ENCODE results near the gene PHF2. TPM values are rescaled to one million over a fixed set of nuclear protein-coding genes. Genes with fewer than 3 reads are reported as not detected.
A peak's percentile ranks its signal among the peaks of the same experiment; 100 is the strongest.

The PHF2 gene
- total RNA-seq, 1 donor from 2014 or later, result 22.9 TPM

DNA sequence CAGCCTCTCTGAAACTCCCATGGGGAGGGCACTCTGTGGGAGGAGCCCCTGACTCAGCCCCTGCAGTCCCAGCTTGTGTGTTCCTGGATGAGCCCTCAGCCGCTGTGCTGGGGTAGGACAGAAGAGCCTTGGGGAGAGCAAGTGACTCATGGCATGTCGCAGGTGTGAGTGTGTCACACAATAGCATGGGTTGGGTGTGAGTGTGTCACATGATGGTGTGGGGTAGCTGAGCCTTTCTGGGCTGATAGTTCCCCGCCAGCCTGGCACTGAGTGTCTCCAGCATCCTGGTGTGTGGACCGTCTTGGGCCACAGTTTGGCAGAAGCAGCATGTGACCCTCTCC, 83.4 kb downstream of the PHF2 start:
- peaks cover 3% of the 10 kb centered on the region for H3K9me3 Mint-ChIP-seq (ENCODE audit: unreplicated experiment)
- H3K4me1 Mint-ChIP-seq (ENCODE audit: low read depth, unreplicated experiment), result no peaks in the 10 kb centered on the region
- H3K27me3 Mint-ChIP-seq (ENCODE audit: unreplicated experiment), result no peaks in the 10 kb centered on the region
- no peak overlapping the region for H3K4me3 Mint-ChIP-seq (ENCODE audit: unreplicated experiment)
- H3K27ac Mint-ChIP-seq (ENCODE audit: unreplicated experiment), result no peak overlapping the region
- no peaks in the 10 kb centered on the region for H3K36me3 Mint-ChIP-seq (ENCODE audit: unreplicated experiment)
- DNase-seq, result no peak
- TF ChIP-seq, protein P1, sequence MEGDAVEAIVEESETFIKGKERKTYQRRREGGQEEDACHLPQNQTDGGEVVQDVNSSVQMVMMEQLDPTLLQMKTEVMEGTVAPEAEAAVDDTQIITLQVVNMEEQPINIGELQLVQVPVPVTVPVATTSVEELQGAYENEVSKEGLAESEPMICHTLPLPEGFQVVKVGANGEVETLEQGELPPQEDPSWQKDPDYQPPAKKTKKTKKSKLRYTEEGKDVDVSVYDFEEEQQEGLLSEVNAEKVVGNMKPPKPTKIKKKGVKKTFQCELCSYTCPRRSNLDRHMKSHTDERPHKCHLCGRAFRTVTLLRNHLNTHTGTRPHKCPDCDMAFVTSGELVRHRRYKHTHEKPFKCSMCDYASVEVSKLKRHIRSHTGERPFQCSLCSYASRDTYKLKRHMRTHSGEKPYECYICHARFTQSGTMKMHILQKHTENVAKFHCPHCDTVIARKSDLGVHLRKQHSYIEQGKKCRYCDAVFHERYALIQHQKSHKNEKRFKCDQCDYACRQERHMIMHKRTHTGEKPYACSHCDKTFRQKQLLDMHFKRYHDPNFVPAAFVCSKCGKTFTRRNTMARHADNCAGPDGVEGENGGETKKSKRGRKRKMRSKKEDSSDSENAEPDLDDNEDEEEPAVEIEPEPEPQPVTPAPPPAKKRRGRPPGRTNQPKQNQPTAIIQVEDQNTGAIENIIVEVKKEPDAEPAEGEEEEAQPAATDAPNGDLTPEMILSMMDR (IDR thresholded peaks at IDR 0.05; ENCODE audit: partially characterized antibody, unreplicated experiment), result no peak

DNA sequence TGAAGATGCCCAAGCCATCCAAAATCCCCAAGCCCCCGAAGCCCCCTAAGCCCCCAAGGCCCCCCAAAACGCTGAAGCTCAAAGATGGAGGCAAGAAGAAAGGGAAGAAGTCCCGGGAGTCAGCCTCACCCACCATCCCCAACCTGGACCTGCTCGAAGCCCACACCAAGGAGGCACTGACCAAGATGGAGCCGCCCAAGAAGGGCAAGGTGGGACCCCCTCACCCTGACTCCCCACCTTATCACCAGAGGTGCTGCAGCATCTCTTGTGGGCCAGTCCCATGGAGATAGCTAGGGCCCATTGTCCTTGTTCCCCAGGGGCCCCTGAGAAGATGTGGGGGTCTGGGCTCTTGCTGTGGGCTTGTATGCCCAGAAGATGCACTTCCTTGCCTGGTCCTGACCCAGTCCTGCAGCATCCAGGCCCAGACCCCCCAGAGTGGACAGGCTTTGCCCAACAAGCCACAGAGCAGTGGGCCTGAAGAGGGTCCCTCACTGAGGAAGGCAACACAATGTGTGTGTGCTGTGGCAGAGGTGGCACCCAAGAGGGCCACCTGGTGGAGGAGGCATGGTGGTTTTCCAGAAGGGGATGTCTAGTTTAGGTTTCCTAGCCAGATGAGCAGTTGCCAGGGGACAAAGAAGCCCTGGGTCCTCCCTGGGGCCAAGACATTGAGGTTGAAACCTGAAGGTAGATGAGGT, 84.1 kb downstream of the PHF2 start:
- Mint-ChIP-seq H3K27ac (ENCODE audit: unreplicated experiment) (no peak overlapping the region), H3K4me3 (ENCODE audit: unreplicated experiment) (no peak overlapping the region), H3K4me1 (ENCODE audit: low read depth, unreplicated experiment) (no peaks in the 10 kb centered on the region), H3K36me3 (ENCODE audit: unreplicated experiment) (no peaks in the 10 kb centered on the region), H3K27me3 (ENCODE audit: unreplicated experiment) (no peaks in the 10 kb centered on the region), H3K9me3 (ENCODE audit: unreplicated experiment) (peaks cover 3% of the 10 kb centered on the region)
- no peak for DNase-seq
- TF ChIP-seq, protein P1 (IDR thresholded peaks at IDR 0.05; ENCODE audit: partially characterized antibody, unreplicated experiment), result no peak

DNA sequence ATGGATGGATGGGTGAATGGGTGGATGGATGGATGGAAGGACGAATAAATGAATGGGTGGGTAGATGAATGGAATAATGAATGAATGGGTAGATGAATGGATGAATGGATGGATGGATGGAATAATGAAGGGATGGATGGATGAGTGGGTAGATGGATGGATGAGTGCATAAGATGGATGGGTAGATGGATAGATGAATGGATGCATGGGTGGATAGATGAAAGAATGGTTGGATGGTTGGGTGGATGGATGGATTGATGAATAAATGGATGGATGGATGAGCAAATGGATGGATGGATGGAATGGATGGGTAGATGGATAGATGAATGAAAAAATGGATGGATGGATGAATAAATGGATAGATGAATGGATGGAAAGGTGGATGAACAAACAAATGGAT, 85.2 kb downstream of the PHF2 start:
- Mint-ChIP-seq H3K36me3 (ENCODE audit: unreplicated experiment) (no peaks in the 10 kb centered on the region), H3K4me3 (ENCODE audit: unreplicated experiment) (no peak overlapping the region), H3K9me3 (ENCODE audit: unreplicated experiment) (peaks cover 3% of the 10 kb centered on the region), H3K27ac (ENCODE audit: unreplicated experiment) (no peak overlapping the region), H3K4me1 (ENCODE audit: low read depth, unreplicated experiment) (peaks cover 3% of the 10 kb centered on the region), H3K27me3 (ENCODE audit: unreplicated experiment) (no peaks in the 10 kb centered on the region)
- no peak for DNase-seq
- TF ChIP-seq, protein P1 (IDR thresholded peaks at IDR 0.05; ENCODE audit: partially characterized antibody, unreplicated experiment), result no peak

DNA sequence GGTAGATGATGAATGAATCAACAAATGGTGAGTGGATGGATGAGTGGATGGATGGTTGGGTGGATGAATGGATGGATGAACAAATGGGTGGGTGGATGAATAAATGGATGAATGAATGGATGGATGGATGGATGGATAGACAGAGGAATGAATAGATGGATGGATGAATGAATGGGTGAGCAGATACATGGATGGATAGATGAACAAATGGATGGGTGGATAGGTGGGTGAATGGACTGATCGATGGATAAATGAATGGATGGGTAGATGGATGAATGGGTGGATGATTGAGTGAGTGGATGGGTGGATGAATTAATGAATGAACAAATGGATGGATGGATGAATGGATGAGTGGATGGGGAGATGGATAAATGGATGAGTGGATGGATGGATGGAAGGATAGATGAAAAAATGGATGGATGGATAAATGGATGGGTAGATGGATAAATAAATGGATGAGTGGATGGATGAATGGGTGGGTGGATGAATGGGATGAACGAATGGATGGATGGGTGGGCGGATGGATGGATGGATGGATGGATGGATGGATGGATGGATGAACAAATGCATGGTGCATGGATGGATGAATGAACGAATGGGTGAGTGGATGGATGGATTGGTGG, 85.7 kb downstream of the PHF2 start:
- Mint-ChIP-seq H3K27me3 (ENCODE audit: unreplicated experiment) (no peaks in the 10 kb centered on the region), H3K27ac (ENCODE audit: unreplicated experiment) (no peak overlapping the region), H3K9me3 (ENCODE audit: unreplicated experiment) (peaks cover 3% of the 10 kb centered on the region), H3K4me3 (ENCODE audit: unreplicated experiment) (no peak overlapping the region), H3K4me1 (ENCODE audit: low read depth, unreplicated experiment) (peaks cover 3% of the 10 kb centered on the region), H3K36me3 (ENCODE audit: unreplicated experiment) (no peaks in the 10 kb centered on the region)
- no peak for DNase-seq
- TF ChIP-seq, protein P1 (IDR thresholded peaks at IDR 0.05; ENCODE audit: partially characterized antibody, unreplicated experiment), result no peak

DNA sequence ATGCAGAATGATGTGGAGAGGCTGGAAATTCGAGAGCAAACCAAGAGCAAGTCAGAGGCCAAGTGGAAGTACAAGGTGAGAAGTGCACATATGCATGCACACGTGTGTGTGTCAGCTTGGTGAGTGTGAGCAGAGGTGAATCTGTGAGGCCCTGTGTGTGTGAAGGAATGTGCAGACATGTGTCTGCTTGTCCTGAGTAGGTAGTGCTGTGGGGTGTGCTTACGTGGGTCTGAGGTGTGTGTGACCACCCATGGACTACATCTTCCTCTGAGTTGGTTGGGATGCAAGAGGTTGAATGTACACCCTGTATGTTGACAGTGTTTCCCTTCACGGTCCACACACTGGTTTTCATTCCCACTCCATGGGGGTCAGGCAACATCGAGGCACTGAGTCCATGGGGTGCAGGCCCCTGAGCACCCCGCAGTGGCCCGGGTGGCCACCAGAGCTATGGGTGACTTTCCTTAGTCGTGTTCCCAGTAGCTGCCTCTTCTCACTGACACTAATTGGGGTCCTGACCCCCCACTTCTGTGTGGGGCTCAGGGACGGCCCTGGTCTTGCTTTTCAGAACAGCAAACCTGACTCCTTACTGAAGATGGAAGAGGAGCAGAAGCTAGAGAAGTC, 86.7 kb downstream of the PHF2 start:
- Mint-ChIP-seq H3K4me3 (ENCODE audit: unreplicated experiment) (no peak overlapping the region), H3K27me3 (ENCODE audit: unreplicated experiment) (peaks cover 2% of the 10 kb centered on the region), H3K36me3 (ENCODE audit: unreplicated experiment) (no peaks in the 10 kb centered on the region), H3K4me1 (ENCODE audit: low read depth, unreplicated experiment) (peaks cover 3% of the 10 kb centered on the region), H3K9me3 (ENCODE audit: unreplicated experiment) (peaks cover 3% of the 10 kb centered on the region), H3K27ac (ENCODE audit: unreplicated experiment) (no peak overlapping the region)
- TF ChIP-seq, protein P1 (IDR thresholded peaks at IDR 0.05; ENCODE audit: partially characterized antibody, unreplicated experiment), result no peak
- peak; percentile 7 for DNase-seq
